K562 (cell line): Measurements from ENCODE around the gene SEC24C. TPM values are rescaled to one million over a fixed set of nuclear protein-coding genes. Genes with fewer than 3 reads are reported as not detected.

ENCODE experiments used
- ARID3A ChIP-seq: IDR thresholded peaks from 2 replicates; pipeline ENCODE4 v1.6.1; 2012; ENCODE audit warnings: low read depth, low read length, improper control_type of control experiment, borderline replicate concordance
- ATF6 ChIP-seq: sonication (generic); formaldehyde crosslinking; IDR thresholded peaks from 2 replicates; pipeline ENCODE4 v1.4.0; 2020; ENCODE audit warnings: mild to moderate bottlenecking, missing genetic modification reagents
- CBFA2T2 ChIP-seq: fragments of 450-650 bp; conservative IDR thresholded peaks from 2 replicates; pipeline ENCODE4 v1.6.1; 2017; ENCODE audit warnings: mild to moderate bottlenecking
- CEBPB ChIP-seq: fragments of 450-650 bp; IDR thresholded peaks from 2 replicates; pipeline ENCODE4 v1.6.1; 2016; ENCODE audit warnings: missing genetic modification characterization, missing compliant biosample characterization
- CXXC5 ChIP-seq: fragments of 250-450 bp; sonication (Bioruptor Pico); IDR thresholded peaks from 2 replicates; pipeline ENCODE4 v1.8.0; 2022; ENCODE audit warnings: inconsistent platforms, mild to moderate bottlenecking, moderate library complexity
- HOXB6 ChIP-seq: fragments of 250-450 bp; sonication (Bioruptor Pico); IDR thresholded peaks from 2 replicates; pipeline ENCODE4 v1.5.1; 2022; ENCODE audit warnings: mild to moderate bottlenecking, borderline replicate concordance
- MAFK ChIP-seq: IDR thresholded peaks from 2 replicates; pipeline ENCODE4 v1.6.1; 2011; ENCODE audit warnings: low read length, improper control_type of control experiment
- MAX ChIP-seq: sonication (generic); formaldehyde crosslinking; IDR thresholded peaks from 2 replicates; pipeline ENCODE4 v1.9.0; 2022; ENCODE audit warnings: mild to moderate bottlenecking, missing genetic modification reagents
- NELFE ChIP-seq: IDR thresholded peaks from 2 replicates; pipeline ENCODE4 v1.6.1; 2011; ENCODE audit warnings: mild to moderate bottlenecking; ENCODE audit not compliant: insufficient read depth, insufficient read length
- NEUROD1 ChIP-seq: fragments of 150-350 bp; IDR thresholded peaks from 2 replicates; pipeline ENCODE4 v1.6.1; 2014; ENCODE audit warnings: borderline replicate concordance, low read length, low read depth; ENCODE audit not compliant: partially characterized antibody
- NFXL1 ChIP-seq: fragments of 450-650 bp; formaldehyde crosslinking; IDR thresholded peaks from 2 replicates; pipeline ENCODE4 v1.4.0; 2021; ENCODE audit warnings: mild to moderate bottlenecking
- POU5F1 ChIP-seq: fragments of 150-350 bp; IDR thresholded peaks from 2 replicates; pipeline ENCODE4 v1.6.1; 2014; ENCODE audit warnings: borderline replicate concordance, low read length, low read depth, mild to moderate bottlenecking; ENCODE audit not compliant: partially characterized antibody
- PREB ChIP-seq: sonication (generic); formaldehyde crosslinking; IDR thresholded peaks from 2 replicates; pipeline ENCODE4 v1.8.1; 2023; ENCODE audit warnings: mild to moderate bottlenecking, missing genetic modification reagents
- PTRF ChIP-seq: fragments of 450-650 bp; IDR thresholded peaks from 2 replicates; pipeline ENCODE4 v1.6.1; 2016; ENCODE audit warnings: mild to moderate bottlenecking, missing genetic modification characterization, missing compliant biosample characterization
- RBM15 ChIP-seq: fragments of 200-400 bp; formaldehyde crosslinking; IDR thresholded peaks from 2 replicates; pipeline ENCODE4 v1.6.1; 2018; ENCODE audit warnings: mild to moderate bottlenecking, low read length, moderate library complexity; ENCODE audit not compliant: insufficient read depth
- RFX1 ChIP-seq: fragments of 450-650 bp; IDR thresholded peaks from 2 replicates; pipeline ENCODE4 v1.6.1; 2016; ENCODE audit warnings: mild to moderate bottlenecking, moderate library complexity
- SAFB2 ChIP-seq: fragments of 200-400 bp; formaldehyde crosslinking; IDR thresholded peaks from 2 replicates; pipeline ENCODE4 v1.6.1; 2018; ENCODE audit warnings: borderline replicate concordance, low read length, low read depth, moderate library complexity; ENCODE audit not compliant: severe bottlenecking
- SNRNP70 ChIP-seq: fragments of 200-400 bp; formaldehyde crosslinking; optimal IDR thresholded peaks from 2 replicates; pipeline ENCODE3; 2017; ENCODE audit warnings: low read depth, low read length
- ZC3H11A ChIP-seq: IDR thresholded peaks from 2 replicates; pipeline ENCODE4 v1.6.1; 2012; ENCODE audit warnings: low read depth, low read length, improper control_type of control experiment
- ZNF263 ChIP-seq: sonication (generic); formaldehyde crosslinking; IDR thresholded peaks from 2 replicates; pipeline ENCODE4 v1.8.0; 2022; ENCODE audit warnings: mild to moderate bottlenecking, missing genetic modification reagents, borderline replicate concordance
- ZSCAN29 ChIP-seq: fragments of 450-650 bp; IDR thresholded peaks from 2 replicates; pipeline ENCODE4 v1.6.1; 2017
- polyA plus RNA-seq, 8 experiments: library from polyadenylated mRNA; depleted of rRNA in 4 of 8; stranded (reverse) in 5 of 8; unstranded in 3 of 8; fragments of >200 nt; fragmentation: Nextera tagmentation in 2 of 8; fragmentation: Illumina TruSeq in 1 of 8; extraction: Ambion mirVana in 2 of 8; extraction: Trizol in 1 of 8; gene quantifications; 2 replicates each; pipeline versions ENCODE4 v1.2.1 to v1.2.3, GENCODE V29; 2011 to 2014; ENCODE audit warnings: inconsistent platforms in 1 of 8, missing spikeins in 1 of 8
- total RNA-seq, 7 experiments: library from RNA; depleted of rRNA in 6 of 7; stranded (reverse); fragments of >200 nt in 6 of 7; fragmentation: Illumina TruSeq in 2 of 7; extraction: Trizol in 2 of 7; gene quantifications; 2 replicates each; pipeline versions ENCODE4 v1.2.1 to v1.2.3, GENCODE V29; 2011 to 2021; ENCODE audit warnings: low replicate concordance in 1 of 7

Gene SEC24C
- total and polyA plus RNA-seq, 9 of the 15 experiments (the other 6 are each of a cell fraction or from before 2014, with no cell fraction given) = 19.0 to 115 (median 70.5) TPM

GRCh38 chr10:73781879-73782748, 37.9 kb downstream of the SEC24C start, which contains the start of gene CHCHD1 (continued):
- TF ChIP-seq POU5F1 = no peak
- 0 out of 2 replicates have a peak, but pooled peaks have one; percentile 31 for TF ChIP-seq RBM15
- TF ChIP-seq PTRF (tag) = 0 out of 2 replicates have a peak, but pooled peaks have one; percentile 34
- TF ChIP-seq CEBPB (tag) = peak; percentile 51
- TF ChIP-seq ZNF263 (CRISPR knock-in tag) = no peak
- peak; percentile 95 for TF ChIP-seq ATF6 (CRISPR knock-in tag)
- TF ChIP-seq HOXB6 (CRISPR knock-in tag) = no peak
- no peak for TF ChIP-seq SNRNP70
- TF ChIP-seq RFX1 = no peak
- no peak for TF ChIP-seq MAFK
- no peak for TF ChIP-seq ZSCAN29
- TF ChIP-seq CBFA2T2 = no peak
- TF ChIP-seq MAX (CRISPR knock-in tag) = peak; percentile 84
- no peak for TF ChIP-seq SAFB2
- peak; percentile 93; the same call in 1 of the 2 replicates for TF ChIP-seq PREB (CRISPR knock-in tag)
- no peak for TF ChIP-seq NELFE
- TF ChIP-seq NEUROD1 = peak; percentile 21
- no peak for TF ChIP-seq ZC3H11A
- TF ChIP-seq NFXL1 (CRISPR knock-in tag) = no peak
- peak; percentile 85 for TF ChIP-seq CXXC5 (CRISPR knock-in tag)
- 0 out of 2 replicates have a peak, but pooled peaks have one; percentile 18 for TF ChIP-seq ARID3A
